HG02642 (cell line): ENCODE results near the gene SLC35E1.

Source experiments
- ATAC-seq: cut with Tn5 transposase; IDR thresholded peaks from one replicate; pipeline ENCODE4 v1.9.1; 2021; ENCODE audit warnings: mild to moderate bottlenecking; ENCODE audit not compliant: unreplicated experiment, poor library complexity

Gene SLC35E1

DNA sequence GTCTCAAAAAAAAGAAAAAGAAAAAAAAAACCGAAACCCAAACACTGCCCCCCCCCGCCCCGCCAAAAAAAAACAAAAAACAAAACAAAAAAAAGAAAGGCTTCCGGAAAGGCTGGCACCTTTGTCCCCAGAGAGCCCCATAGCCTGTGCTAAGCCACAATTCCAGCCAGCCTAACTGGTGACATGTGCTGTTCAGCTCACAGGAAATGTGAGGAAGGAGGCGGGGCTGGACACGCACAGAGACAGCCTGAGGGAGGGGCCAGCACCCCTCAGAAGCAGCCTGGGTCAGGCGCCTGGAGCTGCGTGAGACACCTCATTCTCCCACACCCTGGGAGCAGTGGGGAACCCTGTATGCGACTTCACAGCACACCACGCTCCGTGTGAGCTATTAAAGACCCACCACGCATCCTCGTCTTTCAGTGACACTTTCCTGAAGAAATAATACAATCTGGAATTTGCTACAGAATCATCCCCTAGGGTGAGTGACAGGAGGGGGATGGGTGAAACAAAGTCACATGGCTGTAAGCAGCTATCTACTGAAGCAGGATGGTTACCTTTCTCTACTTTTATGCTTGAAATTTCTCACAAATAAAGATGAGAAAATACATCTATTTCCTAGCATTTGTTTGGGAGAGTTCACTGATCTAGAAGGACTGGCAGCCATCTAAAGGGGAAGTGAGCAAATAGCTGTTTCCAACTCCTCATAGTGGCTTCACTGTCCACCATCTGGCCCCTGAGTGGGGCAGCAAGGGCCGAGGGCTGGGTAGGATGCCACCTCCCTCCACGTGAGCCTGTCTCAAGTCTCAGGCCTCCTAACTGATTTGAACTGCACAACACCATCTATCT lies 12.3 kb upstream of the SLC35E1 start:
- ATAC-seq, result peak; percentile 49

DNA sequence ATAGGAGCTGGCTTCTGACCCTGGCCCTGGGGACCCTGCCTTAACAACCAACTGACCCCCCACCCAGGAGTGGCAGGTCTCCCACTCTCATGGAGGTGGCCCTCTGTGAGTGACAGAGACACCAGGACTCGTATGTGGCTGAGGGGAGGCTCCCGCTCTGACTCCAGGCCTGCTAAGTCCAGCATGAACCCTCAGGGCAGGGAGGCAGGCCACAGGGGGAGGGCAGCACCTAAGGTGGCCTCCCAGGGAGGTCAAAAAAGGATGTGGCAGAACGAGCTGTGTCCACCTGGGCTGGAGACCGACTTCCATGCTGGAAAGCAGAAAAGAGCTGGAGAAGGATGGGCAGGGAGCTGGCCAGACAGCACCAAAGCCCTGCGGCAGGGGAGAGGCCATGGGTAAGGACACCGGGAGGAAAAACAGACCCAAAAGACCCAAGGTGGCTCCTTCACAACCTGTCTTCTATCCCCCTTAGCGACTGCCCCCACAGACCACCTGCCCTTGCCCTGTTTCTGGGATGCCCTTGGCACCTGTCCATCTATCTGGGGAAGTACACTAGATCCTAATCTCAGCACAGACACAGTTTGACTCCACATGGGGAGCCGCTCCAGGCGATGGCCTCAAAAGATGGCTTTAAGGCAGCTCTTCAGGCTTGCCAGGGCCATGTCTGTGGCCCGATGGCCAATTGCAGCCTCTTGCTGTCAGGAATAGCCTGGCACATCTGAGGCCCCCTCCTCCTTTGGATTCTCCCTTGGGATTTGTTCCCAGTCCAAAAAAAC lies 10.5 kb upstream of the SLC35E1 start:
- ATAC-seq, result no peak

DNA sequence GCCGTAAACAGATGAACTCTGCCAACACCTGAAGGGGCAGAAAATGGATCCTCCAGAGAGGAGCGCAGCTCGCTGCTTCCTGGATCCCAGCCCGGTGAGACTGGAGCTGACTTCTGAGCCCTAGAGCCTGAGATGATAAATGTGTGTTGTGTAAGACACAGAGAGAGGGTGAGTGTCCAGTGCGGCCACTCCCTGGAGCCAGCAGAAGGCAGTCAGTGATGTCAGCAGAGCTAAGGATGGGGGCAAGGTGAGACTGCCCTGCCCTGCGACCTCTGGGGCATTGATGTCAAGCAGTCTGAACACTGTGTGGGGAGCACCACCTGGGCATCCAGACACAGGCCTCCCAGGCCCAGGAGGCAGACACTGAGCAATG lies 9.7 kb upstream of the SLC35E1 start:
- no peak for ATAC-seq

DNA sequence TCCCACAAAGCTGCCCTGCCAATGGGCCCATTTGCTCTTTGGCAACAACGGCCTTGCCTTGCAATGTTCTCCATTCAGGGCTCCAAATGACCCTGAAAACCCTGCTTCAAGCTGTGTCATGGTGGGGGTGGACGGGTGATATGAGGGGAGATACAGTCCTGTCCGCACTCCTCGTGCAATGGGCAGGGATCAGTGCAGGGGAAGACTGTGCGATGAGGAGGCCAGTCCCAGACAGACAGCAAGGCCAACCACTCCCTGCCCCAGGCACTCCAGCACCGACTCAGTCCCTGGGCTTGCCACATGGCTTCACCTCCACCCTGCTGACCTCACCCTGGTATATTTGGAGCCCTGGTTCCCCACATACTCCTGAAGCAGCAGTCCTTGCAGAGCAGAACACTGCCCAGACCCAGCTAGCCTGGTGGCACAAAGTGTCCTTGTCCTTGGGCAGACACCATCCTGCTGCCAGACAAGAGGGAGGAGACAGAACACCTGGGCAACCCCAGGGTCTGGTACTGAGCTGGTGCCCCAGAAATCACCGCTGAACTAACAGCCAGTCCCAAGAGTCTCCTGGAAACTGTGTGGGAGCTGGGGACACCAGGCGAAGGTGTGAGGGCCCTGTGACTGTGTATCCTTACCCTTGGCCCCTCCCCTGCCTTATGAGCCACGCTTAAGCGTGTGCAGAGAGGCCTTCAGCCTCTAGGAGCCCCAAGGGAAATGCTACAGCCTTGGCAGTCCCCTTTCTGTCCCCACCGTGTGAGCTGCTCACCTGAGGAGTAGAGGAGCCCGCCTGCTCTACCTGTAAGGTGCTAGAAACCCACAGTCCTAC lies 9.1 kb upstream of the SLC35E1 start:
- no peak for ATAC-seq

DNA sequence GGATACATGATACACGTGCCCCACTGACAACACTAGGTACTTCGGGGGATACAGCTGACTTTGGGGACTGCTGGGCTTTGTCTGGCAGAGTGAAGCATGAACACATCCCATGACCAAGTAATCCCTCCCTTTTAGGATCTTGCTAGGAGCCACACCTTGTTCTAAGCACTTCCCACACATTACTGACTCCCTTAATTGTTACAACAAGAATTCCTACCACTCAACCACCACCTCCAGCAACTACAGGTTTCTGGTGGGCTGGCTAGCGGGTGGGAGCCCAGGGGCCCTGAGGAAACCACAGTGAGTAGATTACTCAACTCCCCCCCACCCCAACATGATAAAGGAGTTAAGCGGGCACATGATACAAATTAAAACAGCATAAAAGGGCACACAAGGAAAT lies 7.2 kb upstream of the SLC35E1 start:
- no peak for ATAC-seq

DNA sequence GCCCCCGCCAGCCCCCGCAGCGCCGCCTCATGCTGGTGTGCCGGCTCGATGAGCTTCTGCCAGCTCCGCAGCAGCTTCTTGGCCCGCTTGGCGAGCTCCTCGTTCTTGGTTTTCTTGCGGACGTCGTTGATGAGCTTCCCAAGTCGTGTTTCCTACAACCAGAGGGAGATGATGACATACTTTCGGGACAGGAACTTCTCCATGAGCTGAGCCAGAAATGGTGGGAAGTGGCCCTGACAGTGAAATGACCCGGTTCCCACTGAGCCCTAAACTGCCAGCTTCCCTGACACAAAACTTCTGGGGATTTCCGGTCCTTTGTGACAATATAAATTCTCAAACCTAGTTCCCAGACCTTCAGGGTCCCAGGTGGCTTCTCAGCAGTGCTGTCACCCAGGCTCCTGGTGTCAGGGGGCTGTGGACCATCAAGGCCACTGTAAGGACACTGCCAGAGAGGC lies 5.3 kb upstream of the SLC35E1 start:
- no peak for ATAC-seq

DNA sequence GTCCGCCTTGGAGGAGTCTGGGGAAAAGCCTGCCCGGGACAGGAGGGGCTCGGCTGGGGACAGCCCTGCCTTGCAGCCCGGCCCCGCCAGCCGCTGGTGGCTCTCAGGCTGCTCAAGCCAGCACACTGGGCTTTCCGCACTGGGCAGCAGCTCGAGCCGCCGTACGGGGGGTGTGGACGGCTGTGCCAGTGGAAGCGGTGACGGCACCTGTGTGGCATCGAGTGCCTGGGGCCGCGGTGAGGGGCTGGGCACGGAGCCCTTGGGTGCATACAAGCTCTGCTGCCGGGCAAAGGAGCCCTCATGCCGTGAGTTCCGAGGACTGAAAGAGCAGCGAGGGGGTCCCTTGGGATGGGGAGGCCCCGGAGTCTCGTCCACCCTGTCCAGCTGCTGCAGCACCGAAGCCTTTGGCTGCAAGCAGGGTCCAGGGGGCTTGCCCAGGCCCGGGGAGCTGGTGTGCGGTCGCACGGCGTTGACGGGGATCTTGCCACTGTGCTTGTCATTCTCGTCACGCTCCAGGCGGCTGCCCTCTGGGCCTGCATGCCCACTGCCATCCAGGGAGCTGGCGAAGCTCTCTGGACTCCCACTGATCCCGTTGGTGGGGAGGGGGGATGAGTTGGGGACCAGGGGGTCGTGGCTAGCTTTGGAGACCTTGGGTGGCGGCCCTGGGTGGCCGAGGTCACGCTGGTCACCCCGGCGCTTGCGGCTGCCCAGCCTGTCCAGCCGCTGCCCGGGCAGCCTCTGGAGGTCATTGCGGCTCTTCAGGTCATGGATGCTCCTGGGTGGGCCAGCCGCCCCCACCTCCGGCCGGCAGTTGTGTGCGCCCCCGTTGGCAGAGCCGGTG lies 4.7 kb upstream of the SLC35E1 start:
- no peak for ATAC-seq

DNA sequence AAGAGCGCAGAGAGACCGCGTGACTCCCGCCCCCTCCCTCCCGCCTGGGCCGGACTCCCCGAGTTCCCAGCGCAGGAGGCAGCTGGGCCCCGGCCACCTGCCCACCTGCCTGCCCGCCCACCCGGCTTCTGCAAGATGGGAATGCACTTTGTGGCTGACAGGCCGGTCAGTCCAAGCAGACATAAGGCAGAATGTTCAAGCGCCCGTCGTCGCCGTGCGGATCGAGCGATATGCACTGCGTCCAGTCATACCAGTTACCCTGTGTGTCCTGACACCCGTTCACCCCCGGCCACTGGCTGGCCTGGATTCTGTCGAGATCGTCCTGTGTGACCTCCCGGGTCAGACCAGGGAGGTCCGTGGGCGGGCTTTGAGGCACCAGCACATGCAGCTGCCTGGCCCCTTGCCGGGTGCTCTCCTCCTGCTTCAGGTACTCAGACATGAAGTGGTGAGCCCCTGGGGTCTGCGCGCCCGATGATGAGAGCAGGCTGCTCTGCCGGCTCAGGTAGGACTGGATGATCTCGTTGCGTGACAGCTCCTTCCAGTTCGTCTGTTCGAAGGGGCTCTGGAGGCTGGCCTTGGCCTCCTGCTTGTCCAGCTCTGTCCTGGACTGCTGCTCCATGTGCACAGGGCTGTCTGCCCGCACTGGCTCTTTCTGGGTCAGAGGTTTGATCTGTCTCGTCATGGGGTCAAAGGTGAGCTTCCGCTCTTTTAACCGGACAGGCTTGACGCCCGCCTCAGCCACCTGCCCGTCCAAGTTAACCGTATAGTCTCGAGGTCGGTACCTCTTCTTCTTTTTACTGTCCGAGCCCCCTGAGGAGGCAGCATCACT lies 3.9 kb upstream of the SLC35E1 start:
- no peak for ATAC-seq

DNA sequence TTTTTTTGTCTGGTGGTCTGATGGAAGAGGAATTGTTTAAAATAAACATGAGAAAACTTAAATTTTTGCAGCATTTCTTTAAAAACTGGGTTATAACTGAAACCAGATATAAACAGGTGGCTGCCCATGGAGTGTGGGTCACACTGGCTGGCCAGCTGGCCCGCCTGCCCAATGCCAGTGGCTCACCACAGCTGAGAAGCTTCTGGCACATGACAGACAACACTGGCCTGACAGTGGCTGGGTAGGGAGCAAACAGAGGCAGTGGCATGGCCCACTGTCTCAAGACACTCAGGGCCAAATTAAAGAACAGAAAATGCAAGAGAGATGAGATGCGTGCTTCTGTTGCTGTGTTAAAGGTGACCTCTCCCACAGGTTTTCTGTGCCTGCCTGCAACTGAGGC lies 3.1 kb upstream of the SLC35E1 start:
- no peak for ATAC-seq

DNA sequence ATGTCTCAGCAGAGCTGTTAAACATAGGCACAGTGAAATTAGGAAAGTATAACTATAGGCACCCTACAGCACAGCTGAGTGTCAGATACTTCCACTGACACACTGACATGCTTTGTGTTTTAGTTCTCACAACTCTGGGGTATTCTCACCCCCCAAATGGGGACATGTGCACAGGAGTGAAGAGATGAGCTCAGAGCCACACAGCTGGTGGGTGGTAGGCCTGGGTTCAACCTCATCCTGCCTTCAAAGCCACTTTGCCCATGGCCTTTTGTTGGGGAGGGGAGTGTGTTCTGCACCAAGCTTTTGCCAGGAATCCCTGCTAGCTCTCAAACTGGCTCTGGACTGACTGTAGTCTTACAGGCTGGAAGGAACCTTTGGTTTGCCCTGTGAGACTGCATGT lies 1.7 kb upstream of the SLC35E1 start:
- ATAC-seq, result no peak

DNA sequence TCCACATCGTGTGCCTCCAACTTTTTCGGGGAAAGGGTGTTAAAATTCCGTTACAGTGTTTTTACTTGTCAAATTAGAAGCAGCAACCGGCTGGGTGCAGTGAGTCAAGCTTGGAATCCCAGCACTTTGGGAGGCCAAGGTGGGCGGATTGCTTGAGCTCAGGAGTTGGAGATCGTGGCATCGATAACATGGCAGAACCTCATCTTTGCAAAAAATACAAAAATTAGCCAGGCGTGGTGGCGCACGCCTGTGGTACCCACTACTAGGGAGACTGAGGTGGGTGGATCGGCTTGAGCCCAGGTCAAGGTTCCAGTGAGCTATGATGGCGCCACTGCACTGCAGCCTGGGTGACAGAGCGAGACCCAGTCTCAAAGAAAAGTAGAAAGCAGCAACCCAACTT lies 1.1 kb upstream of the SLC35E1 start:
- ATAC-seq, result no peak

DNA sequence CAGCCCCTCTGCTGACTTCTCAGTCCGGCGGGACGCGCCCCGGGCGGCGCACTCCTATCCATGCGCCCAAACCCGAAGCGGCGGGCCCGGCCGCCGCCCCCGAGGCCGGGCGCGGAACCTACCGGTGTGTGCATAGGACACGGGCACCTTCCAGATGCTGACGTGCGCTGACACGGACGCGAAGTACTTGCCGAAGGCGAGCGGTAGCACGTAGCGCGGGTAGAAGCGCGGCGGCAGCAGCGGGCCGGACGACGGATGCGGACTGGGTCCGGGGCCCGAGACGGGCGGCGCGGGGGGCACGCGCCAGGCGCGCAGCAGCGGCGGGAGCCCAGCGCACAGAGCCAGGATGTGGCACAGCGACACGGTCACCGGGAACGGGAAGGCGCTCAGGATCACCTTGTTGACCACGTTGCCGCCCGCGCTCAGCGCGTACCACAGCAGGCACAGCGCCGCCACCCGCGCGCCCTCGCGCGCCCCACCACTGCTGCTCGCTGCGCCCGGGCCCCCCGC lies 338 bp downstream of the SLC35E1 start:
- ATAC-seq, result no peak

DNA sequence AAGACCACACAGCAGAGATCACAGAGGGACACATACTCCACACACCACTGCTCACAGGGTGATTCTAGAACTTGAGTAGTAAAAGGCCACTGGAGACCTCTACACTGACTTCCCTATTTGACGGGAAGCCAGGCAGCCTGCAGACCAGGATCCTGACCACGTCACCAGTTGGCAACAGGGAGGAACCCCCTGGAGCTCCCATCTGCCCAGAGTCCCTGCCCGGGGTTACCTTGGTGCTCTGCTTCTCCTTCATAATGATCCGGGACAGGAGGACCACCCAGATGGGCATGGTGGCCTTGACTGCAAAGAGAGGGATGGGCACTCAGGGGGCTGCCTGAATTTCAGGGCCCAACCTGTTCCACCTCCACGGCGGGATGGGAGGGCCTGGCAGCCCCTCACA lies 932 bp downstream of the SLC35E1 start:
- ATAC-seq, result no peak

DNA sequence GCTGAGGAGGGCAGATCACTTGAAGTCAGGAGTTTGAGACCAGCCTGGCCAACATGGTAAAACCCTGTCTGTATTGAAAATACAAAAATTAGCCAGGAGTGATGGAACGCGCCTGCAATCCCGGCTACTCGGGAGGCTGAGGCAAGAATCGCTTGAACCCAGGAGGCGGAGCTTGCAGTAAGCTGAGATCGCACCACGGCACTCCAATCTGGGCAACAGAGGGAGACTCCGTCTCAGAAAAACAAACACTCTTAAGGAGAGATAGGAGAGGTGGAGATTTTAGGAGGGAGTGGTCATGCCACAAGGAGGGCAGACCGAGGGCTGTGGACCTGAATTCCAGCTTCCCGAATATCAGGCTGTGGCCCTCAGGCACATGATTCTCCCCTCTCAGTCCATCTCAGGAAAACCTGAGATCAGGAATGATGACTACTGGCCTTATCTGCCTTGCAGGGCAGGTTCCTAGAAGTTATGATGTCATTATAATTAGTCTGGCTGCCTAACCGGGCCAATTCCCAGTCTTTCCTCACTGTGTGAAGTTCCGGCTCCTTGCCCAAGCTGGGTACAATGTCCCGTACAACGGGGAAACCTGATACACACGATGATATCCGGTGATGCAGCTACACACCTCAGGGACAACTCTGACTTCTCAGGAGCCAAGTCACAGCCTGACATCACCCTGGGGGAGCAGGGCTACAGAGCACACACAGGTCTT lies 2.5 kb downstream of the SLC35E1 start:
- ATAC-seq, result no peak

DNA sequence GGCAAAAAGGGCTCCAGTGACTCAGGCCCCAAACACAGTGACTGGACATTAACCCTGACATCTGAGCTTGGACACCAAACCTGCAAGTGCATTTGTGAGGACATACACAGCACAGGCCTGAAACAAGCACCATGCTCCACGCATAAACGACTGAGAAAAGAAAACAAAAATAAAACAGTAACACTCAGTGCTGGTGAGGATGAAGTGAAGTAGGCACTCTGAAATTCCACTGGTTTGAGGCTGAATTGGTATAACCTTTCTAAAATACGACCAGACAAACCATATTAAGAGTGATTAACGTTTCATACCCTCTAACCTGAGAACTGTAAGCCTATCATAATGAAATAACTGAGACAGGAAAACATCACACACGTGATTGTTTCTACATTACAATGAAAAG lies 5.5 kb downstream of the SLC35E1 start:
- ATAC-seq, result no peak

DNA sequence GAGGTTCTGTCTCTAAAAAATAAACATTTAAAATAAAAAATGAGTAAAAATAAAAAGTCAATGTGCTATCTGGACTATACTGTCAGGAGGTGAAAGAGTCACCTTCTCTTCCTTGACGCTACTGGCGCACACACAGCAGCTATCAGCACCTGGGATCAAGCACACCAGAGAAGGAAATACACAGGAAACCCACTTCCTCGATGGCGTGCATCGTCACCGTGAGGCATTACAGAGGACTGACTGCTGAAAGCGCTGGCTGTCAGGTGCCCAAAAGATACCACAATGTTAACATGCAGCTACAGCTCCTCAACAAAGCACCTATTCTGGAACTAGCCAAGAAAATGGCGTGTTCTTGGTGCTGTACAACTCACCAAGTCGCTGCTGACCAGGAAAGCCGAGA lies 6.1 kb downstream of the SLC35E1 start:
- no peak for ATAC-seq

DNA sequence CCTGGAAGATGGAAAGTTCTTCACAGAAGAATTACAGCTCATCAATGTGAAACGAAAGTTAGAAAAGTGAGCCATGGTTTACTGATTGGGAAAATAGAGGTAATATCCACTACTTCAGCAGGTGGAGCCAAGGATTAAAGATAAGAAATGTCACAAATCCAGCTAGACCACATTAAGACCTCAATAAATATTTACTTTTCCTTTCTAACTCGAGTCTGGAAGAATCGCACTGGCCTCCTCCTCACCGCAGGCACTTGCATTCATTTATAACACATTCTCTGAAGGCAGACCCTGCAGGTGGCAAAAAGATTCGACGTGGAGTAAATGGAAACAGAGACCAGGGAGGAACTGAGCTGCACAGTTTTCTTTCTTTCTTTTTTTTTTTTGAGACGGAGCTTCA lies 7.4 kb downstream of the SLC35E1 start:
- no peak for ATAC-seq

DNA sequence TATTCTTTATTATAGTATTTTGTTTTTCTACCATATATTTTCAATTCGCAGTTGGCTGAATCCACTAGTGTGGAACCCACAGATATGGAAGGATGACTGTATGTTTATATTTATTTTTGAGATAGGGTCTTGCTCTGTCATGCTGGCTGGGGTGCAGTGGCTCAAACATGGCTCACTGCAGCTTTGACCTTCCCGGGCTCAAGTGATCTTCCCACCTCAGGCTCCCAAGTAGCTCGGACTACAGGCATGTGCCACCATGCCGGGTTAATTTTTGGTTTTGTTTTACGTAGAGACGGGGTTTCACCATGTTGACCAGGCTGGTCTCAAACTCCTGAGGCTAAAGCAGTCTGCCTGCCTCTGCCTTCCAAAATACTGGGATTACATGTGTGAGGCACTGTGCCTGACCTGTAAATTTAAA lies 9.6 kb downstream of the SLC35E1 start:
- no peak for ATAC-seq
